Inferior parietal cortex (tissue), 1 donor: Measurements from ENCODE around the gene OSMR.
A peak's percentile ranks its signal among the peaks of the same experiment; 100 is the strongest.

ENCODE experiments used
- DNase-seq: peaks from one replicate; pipeline ENCODE4 v3.0.0-alpha.2; 2016; ENCODE audit errors: extremely low spot score

Gene OSMR

DNA sequence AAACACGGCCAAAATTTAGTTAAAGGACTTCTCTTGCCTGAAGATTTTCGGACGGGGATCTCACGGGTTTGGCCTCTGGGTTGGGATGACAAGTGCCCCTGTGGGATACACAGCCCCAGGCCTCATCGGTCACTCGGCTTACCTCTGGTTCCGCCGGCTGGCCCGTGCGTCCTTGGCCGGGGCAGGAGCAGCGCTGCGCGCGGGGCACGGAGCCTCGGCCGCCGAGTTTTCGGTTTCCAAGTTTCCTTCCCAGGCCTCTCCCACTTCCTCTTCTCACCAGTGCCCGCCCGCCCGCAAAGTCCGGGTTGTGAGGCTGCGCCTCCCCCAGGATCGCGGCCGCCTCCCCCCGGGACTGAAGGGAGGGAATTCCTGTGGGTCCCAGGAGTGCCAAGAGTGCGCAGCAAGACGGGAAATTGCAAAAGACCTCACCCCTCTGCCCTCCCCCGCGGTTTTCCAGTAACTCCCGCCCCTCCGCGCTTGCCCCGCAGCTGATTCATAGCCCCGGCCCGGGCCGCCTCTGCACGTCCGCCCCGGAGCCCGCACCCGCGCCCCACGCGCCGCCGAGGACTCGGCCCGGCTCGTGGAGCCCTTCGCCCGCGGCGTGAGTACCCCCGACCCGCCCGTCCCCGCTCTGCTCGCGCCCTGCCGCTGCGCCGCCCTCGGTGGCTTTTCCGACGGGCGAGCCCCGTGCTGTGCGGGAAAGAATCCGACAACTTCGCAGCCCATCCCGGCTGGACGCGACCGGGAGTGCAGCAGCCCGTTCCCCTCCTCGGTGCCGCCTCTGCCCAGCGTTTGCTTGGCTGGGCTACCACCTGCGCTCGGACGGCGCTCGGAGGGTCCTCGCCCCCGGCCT lies at the start of gene OSMR:
Gene OSMR (plus strand): TSS at position 487 of the 853 bp plus-strand sequence. CDS start 23,033 bp downstream, outside the sequence.
- DNase-seq = no peak

DNA sequence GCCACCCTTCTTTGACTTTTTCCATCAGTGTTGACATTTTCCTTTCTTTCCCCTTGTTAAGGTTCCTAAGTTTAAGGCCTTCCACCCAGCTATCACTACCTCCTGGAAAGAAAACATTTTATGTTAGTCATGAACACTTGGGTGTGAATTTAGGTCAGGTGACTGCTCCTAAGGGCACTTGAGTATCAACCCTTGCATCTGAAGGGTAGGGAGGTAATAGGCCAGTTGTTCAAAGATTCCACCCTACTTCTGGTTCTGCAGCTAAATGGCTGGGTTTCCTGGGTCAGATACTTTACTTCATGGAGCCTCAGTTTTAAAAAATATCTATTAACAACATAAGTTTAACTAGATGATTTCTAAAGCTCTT lies 49.1 kb upstream of the OSMR start:
- DNase-seq = no peak

- DNase-seq = no peak
Measured at GRCh38 chr5:38797838-38798237, 48.0 kb upstream of the OSMR start.

DNA sequence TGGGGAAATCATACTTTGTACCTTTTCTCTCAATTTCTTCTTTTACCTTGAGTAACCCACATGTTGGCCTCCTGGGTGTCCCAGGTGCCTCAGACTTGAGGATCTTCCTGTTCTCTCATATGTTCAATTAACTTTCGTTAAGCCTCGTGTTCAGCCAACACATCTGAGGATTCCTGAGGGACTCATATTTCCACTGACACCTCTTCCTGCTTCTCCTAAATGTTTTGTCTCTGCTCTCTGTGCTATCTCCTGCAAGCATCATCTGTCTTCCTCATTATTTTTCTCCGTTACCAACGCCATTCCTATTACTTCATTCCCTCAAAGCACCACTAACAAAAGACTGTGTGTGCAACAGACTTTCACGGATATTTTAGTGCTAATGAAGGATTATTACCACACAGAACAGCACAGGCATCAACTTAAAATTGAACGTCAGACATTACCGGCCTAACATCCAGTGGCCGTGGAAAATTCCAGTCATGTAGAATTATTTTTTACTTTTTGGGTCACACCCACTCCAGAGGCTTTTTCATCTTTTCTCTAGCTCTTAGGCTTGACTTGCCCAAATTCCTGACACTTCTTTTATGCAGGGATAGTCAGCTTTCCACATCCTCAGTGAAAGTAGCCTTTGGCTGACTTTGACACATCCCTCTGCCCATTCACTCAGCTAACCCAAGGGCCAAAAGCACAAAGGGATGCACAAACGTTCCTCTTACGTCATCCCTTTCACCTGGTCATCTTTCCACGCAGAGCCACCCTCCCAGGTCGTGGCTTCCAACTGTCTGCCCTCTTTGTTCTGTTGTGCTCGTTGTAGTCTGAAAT lies 46.0 kb upstream of the OSMR start:
- no peak for DNase-seq

DNA sequence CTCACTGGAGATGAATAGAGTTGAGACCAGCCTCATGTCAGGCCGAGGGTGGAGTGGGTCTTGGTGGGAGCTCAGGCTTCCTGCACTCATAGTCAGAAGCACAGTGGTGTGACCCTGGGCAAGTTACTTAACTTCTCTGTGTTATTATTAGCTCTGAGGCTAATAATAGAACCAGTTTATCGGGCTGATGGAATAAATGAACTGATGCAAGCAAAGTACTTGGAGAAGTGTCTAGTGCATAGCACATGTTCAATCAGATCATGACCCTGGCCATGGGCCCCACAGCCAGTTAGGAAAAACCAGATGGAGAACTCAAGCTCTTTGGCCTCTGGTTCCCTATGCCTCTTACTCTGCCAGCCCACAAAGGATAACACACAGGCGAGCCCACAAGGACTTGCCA lies 45.3 kb upstream of the OSMR start:
- no peak for DNase-seq

- DNase-seq = no peak
Measured at GRCh38 chr5:38802125-38802524, 43.7 kb upstream of the OSMR start.

- DNase-seq = no peak
Measured at GRCh38 chr5:38803246-38803645, 42.6 kb upstream of the OSMR start.

- DNase-seq = no peak
Measured at GRCh38 chr5:38806775-38807258, 39.0 kb upstream of the OSMR start.

GRCh38 chr5:38807570-38808483 lies 38.0 kb upstream of the OSMR start:
- DNase-seq = no peak

DNA sequence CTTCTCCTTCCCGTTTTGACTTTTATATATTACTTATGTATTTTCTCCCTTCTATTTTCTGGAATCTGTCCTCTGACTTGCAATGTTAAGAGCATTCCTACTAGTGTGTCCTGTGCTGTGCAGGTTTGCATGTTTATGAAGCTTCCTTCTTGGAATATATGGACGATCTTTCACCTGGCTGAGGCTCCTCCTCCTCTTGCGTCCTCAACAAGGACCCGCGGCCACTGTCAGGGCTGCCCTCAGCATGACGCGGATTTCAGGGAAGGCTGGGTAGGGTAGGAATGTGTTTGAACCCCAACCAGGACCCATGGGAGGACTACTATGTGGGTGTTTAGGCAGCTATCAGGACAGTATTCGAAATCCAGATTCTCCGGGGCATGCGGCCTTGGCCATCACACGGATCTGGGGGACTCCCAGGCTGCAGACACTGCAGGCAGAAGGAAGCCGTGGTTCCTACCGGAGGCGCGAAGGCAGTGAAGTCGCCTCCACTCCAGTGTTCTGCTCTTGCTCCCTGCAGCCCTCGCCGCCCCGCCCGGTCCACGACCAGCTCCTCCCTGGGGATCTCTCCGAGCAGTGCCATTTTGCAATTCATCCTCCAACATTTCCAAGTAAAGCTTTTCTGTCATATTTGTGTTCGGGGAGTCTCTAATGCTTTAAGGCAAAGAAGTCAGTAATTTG lies 37.0 kb upstream of the OSMR start:
- no peak for DNase-seq

GRCh38 chr5:38809388-38810359 lies 36.1 kb upstream of the OSMR start:
- peak; percentile 91 for DNase-seq

GRCh38 chr5:38814879-38815278 lies 30.9 kb upstream of the OSMR start:
- DNase-seq = no peak

DNA sequence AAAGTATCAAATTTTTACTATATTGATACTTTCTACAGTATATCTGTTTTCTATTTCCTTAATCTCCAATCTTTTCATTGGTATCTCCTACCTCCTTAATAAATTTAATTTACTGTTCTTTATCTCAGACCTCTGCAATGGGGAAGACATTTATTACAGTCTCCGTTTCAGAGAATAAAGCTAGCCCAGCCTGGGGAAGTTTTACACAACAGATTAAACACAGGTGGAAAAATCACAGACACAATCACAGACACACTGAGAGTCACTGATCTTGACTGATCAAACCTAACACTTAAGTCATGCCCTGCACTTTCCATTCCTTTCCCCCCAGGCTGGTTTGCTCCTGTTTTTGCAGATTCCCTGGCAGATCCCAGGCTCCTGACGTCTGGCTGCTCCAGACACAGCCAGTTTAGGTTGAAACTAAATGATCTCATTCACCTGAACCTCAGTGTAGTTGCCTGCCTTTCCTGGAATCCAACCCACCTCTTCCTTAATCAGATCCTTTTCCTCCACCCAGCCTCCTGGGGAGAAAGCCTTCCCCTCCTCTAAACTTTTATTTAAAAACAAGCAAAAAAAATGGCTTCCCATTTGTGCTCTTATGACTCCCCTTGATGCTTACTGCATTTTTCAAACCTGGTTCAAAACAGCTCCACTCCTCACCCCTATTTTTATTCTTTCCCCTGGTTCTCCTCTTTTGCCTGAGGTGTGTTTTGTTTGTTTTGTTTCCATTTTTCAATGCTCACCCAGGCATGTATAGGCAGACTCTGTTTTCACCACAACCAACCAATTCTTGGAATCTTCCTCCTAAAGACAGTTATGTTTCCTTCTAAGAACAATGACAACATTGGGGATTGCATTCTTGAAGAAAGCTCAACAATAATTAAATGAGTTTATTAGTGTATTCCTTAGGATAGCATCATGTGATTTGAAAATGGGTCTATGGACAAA lies 29.5 kb upstream of the OSMR start:
- no peak for DNase-seq

GRCh38 chr5:38821679-38822078 lies 24.1 kb upstream of the OSMR start:
- no peak for DNase-seq

GRCh38 chr5:38823503-38823902 lies 22.3 kb upstream of the OSMR start:
- no peak for DNase-seq

DNA sequence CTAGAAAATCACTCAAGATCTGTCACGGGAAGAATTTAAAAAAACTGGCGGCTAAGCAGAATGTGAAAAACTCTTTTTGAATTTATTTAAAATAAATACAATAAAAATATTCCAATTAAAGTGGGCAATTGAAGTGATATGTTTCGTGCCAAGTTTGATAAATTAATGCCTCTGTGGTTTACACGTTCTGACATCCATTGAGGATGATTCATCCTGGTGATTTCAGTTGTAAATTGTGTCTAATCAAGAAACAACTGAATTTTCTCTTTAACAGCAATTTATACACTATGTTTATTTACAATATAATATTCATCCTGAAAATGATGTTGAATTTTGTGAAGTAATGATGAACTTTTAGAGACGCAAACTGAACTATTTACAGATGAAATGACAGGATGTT lies 21.0 kb upstream of the OSMR start:
- DNase-seq = no peak

GRCh38 chr5:38825494-38825893 lies 20.3 kb upstream of the OSMR start:
- DNase-seq = no peak

DNA sequence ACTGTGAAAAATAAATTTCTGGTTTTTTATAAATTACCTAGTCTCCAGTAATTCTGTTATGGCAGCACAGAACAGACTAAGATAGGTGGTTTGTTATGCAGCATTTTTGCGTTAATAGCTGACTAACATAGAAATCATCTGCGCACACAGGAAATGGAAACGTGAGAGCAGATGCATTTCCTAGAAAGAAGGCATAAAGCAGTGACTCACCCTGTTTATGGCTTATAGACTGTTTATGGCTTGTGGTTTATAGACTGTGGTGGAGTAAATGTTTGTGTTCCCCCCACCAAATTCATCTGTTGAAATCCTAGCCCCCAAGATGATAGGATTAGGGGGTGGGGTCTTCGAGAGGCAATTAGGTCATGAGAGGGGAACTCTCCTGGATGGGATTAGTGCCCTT lies 18.3 kb upstream of the OSMR start:
- no peak for DNase-seq

DNA sequence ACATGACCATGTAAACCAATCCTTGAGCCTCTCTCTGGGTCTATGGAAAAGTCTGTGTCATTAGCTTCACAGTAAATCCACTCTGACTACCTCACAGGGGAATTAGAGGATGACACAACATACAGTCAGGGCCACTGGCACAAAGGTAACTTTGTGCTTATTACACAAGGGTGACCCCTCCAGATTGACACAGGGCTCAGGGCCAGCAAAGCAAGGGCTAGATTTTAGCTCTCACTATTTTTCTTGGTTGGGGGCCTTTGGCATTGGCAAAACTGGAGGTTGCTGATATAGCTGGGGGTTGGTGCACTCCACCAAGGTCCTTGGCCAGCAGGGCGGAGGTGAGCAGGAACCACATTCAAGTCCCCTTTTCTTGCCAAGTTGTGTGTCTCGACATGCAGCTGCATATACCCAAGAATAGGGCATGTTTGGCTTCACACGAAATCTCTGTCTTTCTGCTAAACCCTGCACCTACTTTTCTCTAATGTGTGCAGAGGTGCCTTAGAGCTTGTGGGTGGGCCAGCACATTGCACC lies 15.2 kb upstream of the OSMR start:
- no peak for DNase-seq
